ENCODE data around the gene GPD2.

Gene GPD2

DNA sequence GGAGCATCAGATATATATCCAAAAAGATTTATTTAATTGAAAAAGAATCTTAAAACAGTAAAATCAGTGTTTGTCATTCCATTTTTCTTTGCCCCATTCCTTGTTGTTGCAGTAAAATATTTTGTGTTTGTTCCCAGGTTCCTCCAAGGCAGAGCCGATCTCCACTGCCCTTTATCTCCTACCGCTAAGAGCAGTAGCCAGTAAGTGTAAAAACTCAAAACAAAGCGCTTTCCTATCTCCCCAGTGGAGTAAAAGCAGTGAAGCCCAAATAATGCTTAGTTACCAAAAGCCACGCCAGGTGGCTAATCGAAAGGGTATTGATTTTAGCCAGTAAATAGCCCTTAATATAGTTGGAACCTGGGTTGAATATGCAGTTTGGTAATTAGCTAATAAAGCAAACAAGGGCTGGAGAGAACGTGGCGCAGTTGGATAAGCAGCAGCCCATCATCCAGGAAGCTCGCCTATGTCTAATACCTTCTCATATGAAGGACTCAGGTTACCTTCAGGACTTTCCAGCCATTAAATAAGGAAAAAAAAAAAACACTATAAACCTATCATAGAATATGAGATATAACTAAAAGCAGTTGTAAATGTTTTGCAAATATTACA is 12.4 kb upstream of the GPD2 start:
- H3K4me3 ChIP-seq (ENCODE audit: low read length) = no peak overlapping the region
- DNase-seq (ENCODE audit: low read depth) = no peak
- TF ChIP-seq, protein P1, sequence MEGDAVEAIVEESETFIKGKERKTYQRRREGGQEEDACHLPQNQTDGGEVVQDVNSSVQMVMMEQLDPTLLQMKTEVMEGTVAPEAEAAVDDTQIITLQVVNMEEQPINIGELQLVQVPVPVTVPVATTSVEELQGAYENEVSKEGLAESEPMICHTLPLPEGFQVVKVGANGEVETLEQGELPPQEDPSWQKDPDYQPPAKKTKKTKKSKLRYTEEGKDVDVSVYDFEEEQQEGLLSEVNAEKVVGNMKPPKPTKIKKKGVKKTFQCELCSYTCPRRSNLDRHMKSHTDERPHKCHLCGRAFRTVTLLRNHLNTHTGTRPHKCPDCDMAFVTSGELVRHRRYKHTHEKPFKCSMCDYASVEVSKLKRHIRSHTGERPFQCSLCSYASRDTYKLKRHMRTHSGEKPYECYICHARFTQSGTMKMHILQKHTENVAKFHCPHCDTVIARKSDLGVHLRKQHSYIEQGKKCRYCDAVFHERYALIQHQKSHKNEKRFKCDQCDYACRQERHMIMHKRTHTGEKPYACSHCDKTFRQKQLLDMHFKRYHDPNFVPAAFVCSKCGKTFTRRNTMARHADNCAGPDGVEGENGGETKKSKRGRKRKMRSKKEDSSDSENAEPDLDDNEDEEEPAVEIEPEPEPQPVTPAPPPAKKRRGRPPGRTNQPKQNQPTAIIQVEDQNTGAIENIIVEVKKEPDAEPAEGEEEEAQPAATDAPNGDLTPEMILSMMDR (conservative IDR thresholded peaks at IDR 0.05; ENCODE audit: low read length) = no peak

DNA sequence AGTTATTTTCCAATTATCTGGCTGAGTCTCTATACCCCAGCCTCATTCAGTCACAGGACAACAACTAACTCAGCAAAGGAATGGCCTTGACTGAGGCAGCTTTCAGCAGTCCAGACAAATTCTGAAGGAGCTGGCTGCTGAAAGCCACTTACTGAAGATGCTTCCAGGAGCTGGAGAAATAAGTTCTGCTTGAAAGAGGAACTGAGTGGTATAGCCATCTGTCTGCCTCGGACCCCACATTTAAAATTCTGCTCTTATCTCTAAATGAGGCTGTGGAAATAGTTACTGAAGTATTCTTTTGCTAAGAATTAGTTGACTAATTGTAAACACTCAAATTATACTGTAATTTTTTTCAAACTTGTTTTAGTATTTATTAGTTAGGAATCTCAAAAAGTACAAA is 9.1 kb upstream of the GPD2 start:
- no peak overlapping the region for H3K4me3 ChIP-seq (ENCODE audit: low read length)
- no peak for DNase-seq (ENCODE audit: low read depth)
- TF ChIP-seq, protein P1 (conservative IDR thresholded peaks at IDR 0.05; ENCODE audit: low read length) = no peak

DNA sequence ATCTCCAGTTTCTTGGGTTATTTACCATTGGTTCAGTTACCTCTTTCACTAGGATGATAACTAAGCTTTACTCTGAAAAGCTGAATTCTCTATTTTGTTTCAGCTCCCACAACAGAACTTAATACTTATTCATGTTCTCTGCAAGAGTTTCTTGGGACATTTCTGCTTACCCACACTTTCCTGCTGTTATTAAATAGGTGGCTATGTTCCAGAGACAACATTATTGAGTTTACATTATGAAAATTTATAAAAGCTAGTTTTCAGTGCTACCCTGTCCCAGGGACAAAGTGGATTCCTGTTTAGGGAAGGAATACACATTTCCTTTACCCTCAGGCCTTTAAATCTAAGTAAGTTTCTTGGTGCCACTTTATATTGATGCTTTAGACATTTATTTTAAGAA is 7.0 kb upstream of the GPD2 start:
- H3K4me3 ChIP-seq (ENCODE audit: low read length) = no peak overlapping the region
- TF ChIP-seq, protein P1 (conservative IDR thresholded peaks at IDR 0.05; ENCODE audit: low read length) = no peak
- no peak for DNase-seq (ENCODE audit: low read depth)

DNA sequence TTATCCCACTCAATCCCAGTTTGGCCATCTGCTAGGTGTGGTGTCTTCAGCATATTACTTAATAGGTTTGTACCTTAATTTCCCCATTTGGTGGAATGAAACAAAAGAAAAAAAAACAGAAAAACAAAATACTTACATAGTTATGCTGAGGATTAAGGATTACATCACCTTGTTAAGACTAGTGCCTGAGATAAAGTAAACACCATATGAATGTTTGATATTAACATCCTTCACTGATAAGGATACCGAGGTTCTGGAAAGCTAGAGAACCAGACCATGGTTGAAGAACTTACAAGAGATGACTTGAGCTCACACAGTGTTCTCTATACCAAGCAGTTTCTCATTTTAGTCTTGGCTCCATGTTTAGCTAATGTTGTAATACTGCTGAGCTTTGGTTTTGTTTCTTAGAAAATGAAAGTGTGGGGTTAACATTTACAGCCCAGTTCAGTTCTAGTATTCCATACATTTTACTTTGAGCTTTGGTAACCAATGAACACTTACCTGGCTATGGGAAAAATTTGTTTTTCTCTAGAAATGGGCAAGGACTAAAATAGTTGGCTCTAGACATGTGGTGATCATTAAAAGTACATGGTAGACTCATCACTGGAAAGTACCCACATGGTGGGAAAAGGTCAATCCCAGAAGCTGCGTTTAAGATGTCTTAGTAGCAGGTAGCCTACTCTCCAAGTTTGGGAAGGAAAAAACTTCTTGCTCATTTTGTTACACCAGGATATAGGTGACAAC is 5.8 kb upstream of the GPD2 start:
- no peak for DNase-seq (ENCODE audit: low read depth)
- H3K4me3 ChIP-seq (ENCODE audit: low read length) = no peak overlapping the region
- TF ChIP-seq, protein P1 (conservative IDR thresholded peaks at IDR 0.05; ENCODE audit: low read length) = no peak

DNA sequence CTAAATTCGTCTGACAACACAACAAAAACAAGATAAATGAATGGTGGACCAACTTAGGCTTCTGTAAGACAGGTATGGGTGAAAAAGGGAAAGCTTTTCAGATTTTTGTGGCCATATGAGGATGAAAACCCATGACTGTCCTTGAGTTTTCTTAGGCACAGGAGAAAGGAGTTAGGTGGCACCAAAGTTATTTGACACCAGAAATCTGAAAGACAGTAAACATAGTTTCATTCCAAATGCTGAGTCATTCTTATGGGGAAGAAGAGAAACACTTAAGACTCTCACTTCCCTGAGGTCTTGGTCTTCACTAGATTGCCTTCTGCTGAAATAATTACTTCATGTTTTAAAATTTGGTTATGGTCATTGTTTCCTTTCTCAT is 5.2 kb upstream of the GPD2 start:
- no peak overlapping the region for H3K4me3 ChIP-seq (ENCODE audit: low read length)
- DNase-seq (ENCODE audit: low read depth) = peak; percentile 63
- TF ChIP-seq, protein P1 (conservative IDR thresholded peaks at IDR 0.05; ENCODE audit: low read length) = no peak

DNA sequence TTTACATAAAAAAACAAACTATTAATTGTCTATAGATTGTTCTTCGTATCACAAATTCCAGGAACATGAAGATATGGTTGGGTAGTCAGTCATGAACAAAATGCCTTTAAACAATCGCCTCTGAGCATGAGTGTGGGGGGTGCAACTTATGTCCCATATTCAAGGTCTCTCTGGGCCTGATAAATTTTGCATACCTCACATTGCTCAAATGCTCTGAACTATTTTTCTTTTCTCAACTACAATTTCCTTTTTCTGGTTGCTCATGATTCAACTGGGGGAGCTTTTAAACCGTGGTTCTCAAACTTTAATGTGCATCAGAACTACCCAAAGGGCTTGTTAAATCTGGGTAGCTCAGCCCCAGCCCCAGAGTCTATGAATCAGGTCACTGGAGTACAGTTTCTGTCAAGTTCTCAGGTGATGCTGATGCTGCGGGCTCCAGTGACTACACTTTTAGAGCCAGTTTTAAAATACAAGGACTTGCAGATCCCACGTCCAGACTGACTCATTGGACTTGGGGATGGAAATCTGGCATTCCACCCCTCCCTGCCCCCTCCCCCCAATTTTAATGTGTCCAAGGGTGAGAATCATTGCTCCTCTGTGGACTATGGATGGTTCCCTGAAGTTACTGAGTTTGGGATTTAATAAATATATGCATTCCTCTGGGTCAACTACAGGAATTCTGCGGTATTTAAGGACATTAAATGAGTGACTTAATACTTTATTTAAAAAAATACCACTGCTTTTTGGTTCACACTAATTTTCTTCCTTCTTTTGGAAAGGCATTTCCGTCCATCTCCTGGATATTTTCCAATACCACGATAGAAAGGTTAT is 1.5 kb upstream of the GPD2 start:
- DNase-seq (ENCODE audit: low read depth) = peak; percentile 31
- TF ChIP-seq, protein P1 (conservative IDR thresholded peaks at IDR 0.05; ENCODE audit: low read length) = no peak
- peak overlapping the region; percentile 77; the same call in 1 of the 2 replicates for H3K4me3 ChIP-seq (ENCODE audit: low read length)

All from AG10803 (cell line).